Right hindlimb (tissue), 1 donor: ENCODE results near the gene SSX2IP.

Source experiments
- DNase-seq: peaks from one replicate; pipeline ENCODE4 v3.0.0-alpha.2; 2018

The SSX2IP gene

DNA sequence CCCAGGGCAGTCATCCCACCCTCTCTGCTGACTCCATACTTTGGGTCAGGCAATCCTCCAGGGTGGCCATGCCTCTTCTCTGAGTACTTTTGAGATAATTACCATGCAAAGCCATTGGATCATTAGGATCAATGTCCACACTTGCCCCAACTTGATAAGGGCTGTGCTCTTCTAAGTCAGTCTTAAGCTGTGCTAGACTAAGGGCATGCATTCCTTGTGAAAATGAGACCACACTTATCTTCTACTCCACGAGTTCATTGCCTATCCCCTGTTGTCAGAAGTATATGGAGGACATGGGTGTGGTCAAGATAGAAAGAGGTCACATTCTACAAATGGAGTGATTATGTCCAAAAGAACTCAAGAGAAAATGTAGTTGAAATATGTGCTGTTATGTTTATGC lies 18.9 kb upstream of the SSX2IP start:
- DNase-seq, result no peak

DNA sequence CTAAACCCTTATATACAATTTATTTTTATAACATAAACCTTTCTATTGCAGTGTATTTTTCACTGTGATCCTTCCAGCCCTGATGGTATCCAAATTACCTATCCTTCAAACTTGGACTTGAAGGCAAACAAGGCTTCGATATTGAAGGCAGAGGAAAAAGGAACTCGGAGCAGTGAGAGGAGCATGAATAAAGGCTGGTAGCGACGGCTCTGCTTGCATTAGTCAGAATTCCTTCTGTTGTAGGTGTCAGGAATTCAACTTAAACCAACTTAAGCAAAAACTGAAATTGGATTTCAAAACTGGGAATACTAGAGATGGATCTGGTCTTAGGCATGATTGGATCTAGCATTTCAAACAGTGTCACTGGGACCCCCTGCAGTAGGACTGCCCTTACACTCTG lies 17.8 kb upstream of the SSX2IP start:
- no peak for DNase-seq

DNA sequence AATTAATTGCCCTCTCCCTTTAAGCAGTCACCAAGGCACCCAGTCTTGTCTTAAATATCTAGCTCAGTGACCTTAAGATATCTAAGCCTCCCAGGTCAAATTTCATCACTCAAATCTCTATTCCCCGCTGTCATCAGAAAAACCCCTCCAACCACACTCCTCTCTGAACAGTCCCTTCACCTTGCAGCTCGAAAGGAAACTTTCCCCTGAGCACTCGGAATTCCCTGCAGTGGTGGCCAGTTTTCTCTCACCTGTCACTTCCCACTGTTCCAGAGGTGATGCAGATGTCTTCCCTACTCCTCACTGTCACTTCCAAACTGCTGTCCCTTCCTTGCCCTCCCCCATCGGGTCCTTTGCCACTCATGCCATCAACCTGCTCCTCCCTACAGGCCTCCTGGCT lies 15.3 kb upstream of the SSX2IP start:
- DNase-seq, result no peak

DNA sequence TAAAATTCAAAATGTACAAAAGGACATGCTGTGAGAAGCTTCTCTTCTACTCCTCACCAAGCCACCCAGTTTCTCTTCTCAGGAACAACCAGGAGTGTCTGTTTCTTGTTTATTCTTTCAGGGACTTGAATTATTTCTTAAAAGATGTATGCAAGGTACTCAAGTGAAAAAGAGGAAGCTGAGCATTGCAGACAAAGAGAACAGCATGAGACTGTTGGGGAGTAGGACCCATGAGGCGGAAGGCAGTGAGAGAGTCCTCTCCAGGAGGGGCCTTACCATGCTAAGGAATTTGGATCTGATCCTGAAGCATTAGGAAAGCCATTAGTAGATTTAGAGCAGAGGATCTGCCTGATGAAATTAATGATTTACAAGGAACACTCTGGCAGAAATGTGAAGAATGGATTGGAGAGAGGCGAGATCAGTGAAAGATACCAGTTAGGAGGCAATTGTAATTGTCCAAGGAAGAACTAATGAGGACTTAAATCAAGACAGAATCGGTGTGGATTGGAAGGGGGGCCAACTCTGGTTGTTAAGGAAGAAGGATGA lies 14.7 kb upstream of the SSX2IP start:
- no peak for DNase-seq

DNA sequence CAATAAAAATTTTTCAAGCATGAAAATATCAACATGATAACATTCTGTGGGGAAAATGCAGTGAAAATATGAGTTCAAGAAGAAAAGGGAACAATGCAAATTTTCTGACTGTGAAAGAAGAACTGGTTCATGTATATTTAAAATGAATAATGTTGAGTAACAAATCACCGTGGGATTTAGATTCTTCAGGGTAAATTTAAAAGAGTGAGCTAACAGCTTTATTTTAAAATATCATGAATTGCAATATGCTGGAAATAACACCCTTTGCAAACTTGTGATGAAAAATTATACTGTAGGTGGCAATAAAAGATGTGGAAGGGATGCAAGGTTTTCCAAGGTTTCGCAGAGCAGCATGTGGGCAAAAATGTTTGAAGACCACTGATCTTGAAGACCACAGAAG lies 13.2 kb upstream of the SSX2IP start:
- DNase-seq, result no peak

- no peak for DNase-seq
These were observed 11.9 kb upstream of the SSX2IP start for GRCh38 chr1:84702143-84702542.

DNA sequence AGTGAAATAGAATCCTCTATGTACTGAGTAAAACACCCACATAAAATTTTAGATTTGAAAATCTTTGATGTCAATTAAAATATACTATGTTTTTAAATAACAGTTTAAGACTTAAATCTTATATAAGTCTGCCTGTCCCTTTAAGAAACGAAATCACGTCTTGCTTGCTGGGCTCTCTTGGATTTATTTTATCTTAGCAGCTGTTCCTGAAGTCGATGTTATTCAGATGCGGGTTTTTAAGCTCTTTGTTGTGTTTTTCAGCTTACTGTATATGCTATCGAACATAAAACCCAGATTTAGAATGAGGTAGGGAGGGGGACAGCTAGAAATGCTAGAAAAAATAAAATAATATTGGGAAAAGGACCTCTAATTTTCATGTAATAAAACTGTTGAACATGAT lies 11.1 kb upstream of the SSX2IP start:
- DNase-seq, result no peak

- DNase-seq, result no peak
These were observed 9.8 kb upstream of the SSX2IP start for GRCh38 chr1:84700070-84700469.

GRCh38 chr1:84698151-84699110 lies 8.2 kb upstream of the SSX2IP start:
- DNase-seq, result no peak

DNA sequence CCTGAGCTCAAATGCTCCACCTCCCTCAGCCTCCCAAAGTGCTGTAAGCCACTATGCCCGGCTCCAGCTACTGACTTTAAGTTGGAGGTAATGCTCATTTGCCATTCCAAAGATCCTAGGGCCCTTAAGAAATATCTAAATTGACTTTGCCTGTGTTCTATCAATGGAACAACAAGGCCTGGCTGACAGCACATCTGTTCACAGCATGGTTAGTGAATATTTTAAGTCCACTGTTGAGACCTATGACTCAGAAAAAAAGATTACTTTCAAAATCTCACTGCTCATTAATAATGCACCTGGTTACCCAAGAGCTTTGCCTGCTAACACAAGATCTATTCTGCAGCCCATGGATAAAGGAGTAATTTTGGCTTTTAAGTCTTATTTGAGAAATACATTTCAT lies 3.5 kb upstream of the SSX2IP start:
- no peak for DNase-seq

DNA sequence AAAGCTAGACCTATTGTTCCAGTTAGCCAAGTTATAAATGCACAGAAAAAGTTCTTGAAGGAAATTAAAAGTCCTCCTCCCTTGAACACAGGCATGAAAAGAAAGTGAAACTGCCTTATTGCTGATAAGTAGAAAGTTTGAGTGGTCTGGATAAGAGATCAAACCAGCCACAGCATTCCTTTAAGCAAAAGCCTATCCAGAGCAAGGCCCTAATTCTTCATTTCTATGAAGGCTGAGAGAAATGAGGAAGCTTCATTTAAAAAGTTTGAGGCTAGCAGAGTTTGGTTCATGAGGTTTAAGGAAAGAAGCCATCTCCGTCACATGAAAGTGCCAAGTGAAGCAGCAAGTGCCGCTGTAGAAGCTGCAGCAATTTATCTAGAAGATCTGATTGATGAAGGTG lies 2.7 kb upstream of the SSX2IP start:
- DNase-seq, result no peak

GRCh38 chr1:84692391-84692790 lies 2.1 kb upstream of the SSX2IP start:
- DNase-seq, result no peak

DNA sequence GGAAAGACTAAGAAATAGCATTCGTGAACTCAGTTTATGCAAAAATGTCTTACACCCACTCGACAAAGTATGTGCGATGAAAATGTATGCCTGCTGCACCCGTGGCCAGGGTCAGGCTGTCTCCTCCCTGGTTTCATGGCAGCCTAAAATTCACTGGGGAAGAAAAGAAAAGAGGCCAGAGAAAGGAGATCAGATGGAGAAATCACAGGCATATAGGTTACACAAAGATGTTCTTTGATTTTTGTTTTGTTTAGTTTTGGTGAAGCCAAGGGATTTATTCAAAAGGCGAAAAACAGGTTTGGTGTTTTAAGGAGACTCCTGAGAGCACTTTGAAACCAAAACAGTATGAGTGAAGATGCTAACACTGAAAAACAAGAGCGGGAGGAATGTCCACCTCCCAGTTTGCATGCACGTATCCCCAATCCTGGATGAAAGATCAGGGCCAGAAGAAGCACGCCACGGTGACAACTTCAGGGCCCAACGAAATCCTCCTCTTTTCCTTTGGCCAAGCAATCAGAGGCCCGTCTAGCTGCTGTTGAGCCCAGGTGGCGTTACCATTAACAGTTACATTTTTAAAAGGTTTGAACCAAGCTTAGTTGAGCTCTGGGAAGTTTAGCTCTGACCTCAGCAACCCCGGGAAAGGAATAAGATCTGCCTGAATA lies 992 bp upstream of the SSX2IP start:
- no peak for DNase-seq

- DNase-seq, result no peak
These were observed 506 bp downstream of the SSX2IP start for GRCh38 chr1:84689514-84690396.

DNA sequence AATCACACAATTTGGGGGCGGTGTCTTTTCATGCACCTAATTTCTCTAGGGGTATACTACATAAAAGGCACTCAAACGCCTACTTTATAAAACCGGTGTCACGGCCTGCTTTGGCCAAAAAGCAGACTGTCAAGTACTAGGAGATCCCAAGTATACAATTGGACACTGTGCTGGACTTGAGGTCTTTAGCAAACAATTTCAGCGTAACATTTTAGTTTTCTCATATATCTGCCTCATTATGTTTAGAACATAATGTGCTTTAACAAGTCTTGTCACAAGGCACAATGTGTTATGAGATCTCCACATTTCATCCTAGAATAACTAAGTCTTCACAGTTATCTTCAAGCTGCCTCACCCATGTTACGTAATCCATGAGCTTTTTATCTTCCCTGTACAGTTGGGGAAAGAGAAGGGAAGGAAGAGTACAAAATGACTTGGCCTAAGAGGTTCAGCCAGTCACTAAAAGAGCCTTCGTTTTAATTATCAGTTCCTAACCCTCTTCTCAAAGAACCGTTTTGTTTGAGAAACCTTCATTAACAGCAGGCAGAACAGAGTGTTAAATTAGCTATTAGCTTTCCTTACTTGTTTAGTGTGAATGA lies 1.7 kb downstream of the SSX2IP start:
- DNase-seq, result no peak

DNA sequence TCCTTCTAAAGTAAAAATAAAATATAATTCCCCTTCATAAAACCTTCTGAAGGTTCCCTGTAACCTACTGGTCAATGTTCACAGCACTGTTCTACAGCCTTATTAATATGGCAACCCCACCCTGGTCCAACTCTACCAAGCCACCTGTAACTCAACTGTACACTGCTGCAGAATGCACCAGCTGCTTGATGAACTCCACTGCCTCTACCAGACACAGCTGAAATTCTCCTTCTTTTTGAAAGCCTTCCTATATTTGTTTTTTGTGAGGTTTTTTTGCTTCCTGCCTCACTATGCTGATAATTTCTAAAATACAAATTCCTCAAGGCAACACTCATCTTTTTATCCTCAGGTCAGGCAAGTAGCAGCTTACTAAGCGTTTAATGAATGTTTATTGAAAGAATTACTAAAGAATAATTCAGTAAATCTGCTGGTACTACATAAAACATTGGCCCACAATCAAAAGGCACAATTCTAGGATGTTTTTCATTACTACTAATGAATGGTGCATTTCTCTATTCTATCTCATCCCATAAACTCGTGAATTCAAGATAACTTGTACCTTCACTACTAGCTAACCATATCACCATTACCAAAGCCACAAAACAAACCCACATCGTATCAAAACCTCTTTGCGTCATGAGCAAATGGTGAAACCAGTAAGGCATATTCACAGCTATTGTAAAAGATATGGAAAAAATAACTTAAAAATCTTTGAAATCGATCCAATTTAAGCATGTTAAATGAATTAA lies 2.4 kb downstream of the SSX2IP start:
- no peak for DNase-seq

DNA sequence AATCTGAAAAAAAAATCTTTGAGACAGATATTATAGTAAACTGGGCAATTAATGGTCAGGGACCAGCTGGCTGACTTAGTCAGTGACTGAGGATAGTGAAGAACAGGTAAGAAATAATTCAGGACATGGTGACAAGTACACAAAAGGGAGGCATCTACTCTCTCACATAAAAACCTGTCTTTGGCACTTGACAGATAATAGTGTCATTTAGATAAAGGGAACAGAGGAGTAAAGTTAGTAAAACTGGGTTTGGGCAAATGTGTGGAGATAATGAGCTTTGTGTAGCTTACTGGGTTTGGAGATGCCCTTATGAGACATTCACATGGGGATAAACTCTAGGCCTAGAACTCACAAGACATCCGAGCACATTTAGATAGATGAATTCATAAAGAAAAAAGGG lies 4.0 kb downstream of the SSX2IP start:
- DNase-seq, result no peak

- no peak for DNase-seq
These were observed 6.8 kb downstream of the SSX2IP start for GRCh38 chr1:84683508-84683907.

DNA sequence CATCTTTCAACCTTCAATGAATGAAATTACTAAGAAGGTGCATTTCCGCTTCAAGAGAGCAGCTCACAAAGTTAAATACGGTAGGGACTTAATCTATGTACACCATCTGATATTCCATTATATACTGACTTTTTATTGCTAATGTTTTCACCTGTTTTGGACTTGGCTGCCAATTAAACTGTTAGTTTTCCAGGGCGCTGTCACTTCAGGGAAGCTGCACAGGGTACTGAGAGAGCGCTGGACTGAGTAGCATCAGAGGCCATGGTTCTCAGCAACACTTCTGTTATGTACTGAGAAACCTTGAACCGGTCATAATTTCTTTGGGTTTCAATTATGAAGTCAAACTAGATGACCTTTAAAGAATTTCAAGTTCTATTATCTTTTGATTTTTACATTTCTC lies 8.2 kb downstream of the SSX2IP start:
- DNase-seq, result no peak

DNA sequence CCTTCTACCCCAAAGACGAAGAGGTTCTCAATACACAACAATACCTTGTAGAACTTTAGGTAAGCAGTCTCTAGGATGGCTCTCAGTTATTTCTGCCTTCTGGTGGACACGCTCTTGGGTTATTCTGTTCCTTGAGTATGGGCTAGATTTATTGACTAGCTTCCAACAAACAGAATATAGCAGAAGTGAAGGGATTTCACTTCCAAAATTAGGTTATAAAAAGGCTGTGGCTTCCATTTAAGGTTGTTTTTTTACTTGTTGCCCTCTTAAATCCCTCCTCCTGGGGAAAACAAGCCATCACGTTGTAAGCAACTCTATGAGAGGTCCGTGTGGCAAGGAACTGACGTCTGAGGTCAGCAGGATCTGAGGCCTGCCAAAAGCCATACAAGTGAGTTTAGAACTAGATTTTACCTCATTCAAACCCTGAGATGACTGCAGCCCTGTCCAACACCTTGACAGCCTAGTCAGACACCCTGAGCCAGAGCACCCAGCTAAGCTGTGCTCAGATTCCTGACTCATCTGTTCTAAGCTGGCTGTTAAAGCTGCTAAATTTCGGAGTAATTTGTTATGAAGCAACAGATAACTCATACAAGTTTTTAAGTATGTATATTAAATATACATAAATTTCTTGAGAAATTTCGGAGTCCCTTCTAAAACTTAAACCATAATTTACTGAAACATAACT lies 12.7 kb downstream of the SSX2IP start:
- DNase-seq, result no peak

GRCh38 chr1:84675631-84676030 lies 14.6 kb downstream of the SSX2IP start:
- no peak for DNase-seq
